ENCODE results near the gene NSD2. TPM values are rescaled to one million over a fixed set of nuclear protein-coding genes. Genes with fewer than 3 reads are reported as not detected.
"Not testable (repeated sequence)": the region's sequence is repeated elsewhere in the genome, so short reads cannot be mapped to it uniquely, and the experiment has no call there.

The NSD2 gene
- total RNA-seq, 1 donor from 2014 or later = 49.8 TPM

DNA sequence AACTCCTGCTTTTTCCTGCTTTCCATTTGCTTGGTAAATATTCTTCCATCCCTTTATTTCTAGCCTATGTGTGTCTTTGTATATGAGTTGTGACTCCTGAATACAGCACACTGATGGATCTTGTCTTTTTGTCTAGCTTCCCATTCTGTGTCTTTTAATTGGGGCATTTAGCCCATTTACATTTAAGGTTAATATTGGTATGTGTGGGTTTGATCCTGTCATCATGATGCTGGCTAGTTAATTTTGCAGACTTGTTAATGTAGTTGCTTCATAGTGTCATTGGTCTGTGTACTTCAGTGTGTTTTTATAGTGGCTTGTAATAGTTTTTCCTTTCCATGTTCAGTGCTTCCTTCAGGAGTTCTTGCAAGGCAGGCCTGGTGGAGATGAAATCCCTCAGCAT, 160.0 kb downstream of the NSD2 start:
- not testable (repeated sequence) for DNase-seq (ENCODE audit: extremely low read depth, low read depth, low spot score)

Other genes with a start within 250 kb of the NSD2 start
- 2.7 and 7.8 TPM in 2 replicates for gene FAM53A, start 187.1 kb upstream of the NSD2 start, total RNA-seq
- 75.4 and 78.5 TPM in 2 replicates for gene SLBP, start 159.1 kb upstream of the NSD2 start, total RNA-seq
- 45.7 and 49.5 TPM in 2 replicates for gene TMEM129, start 150.1 kb upstream of the NSD2 start, total RNA-seq
- gene TACC3, start 149.9 kb upstream of the NSD2 start, total RNA-seq = 26.7 and 40.1 TPM in 2 replicates
- gene FGFR3, start 78.1 kb upstream of the NSD2 start, total RNA-seq = 0.05 and 2.1 TPM in 2 replicates
- 57.5 and 65.3 TPM in 2 replicates for gene LETM1, start 15.2 kb upstream of the NSD2 start, total RNA-seq
- 14.7 and 21.8 TPM in 2 replicates for gene NELFA, start 137.6 kb downstream of the NSD2 start, total RNA-seq
- gene NAT8L, start 187.9 kb downstream of the NSD2 start, total RNA-seq = 0.05 TPM in 1 of 2 replicates, not detected in the other